ENCODE measurements around the gene SPAG9.

SPAG9 gene

DNA sequence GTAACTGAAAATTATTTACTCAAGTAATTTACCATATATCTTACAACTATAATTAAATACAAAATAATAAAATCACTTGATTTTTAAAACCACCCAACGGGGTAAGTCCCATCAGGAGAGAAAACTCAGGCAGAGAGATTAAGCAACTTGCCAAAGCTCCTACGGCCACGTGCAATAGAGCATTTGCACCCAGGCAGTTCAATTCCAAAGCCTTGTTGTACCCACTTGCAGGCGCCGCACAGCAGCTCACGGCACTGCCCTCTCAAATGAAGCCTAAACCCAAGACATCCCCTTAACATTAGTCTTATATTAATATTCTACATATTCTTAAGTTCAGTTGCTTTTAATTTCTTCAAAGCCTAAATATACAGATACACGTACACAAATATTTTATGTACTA lies 75.7 kb downstream of the SPAG9 start:
- Histone ChIP-seq H3K4me1 (ENCODE audit: insufficient read depth, poor library complexity, severe bottlenecking) (peaks cover 13% of the 10 kb centered on the region), H3K4me3 (ENCODE audit: severe bottlenecking) (no peak overlapping the region), H3K27ac (ENCODE audit: poor library complexity, severe bottlenecking) (no peak overlapping the region), H3K36me3 (ENCODE audit: low read depth) (peaks cover 31% of the 10 kb centered on the region), H3K9me3 (ENCODE audit: severe bottlenecking) (no peaks in the 10 kb centered on the region), H3K27me3 (ENCODE audit: insufficient read depth, poor library complexity, severe bottlenecking) (no peaks in the 10 kb centered on the region)
- DNase-seq (ENCODE audit: low spot score) = no peak
- no peak for ATAC-seq (ENCODE audit: low read depth)
- TF ChIP-seq, protein P1, sequence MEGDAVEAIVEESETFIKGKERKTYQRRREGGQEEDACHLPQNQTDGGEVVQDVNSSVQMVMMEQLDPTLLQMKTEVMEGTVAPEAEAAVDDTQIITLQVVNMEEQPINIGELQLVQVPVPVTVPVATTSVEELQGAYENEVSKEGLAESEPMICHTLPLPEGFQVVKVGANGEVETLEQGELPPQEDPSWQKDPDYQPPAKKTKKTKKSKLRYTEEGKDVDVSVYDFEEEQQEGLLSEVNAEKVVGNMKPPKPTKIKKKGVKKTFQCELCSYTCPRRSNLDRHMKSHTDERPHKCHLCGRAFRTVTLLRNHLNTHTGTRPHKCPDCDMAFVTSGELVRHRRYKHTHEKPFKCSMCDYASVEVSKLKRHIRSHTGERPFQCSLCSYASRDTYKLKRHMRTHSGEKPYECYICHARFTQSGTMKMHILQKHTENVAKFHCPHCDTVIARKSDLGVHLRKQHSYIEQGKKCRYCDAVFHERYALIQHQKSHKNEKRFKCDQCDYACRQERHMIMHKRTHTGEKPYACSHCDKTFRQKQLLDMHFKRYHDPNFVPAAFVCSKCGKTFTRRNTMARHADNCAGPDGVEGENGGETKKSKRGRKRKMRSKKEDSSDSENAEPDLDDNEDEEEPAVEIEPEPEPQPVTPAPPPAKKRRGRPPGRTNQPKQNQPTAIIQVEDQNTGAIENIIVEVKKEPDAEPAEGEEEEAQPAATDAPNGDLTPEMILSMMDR (IDR thresholded peaks at IDR 0.05; ENCODE audit: poor library complexity, severe bottlenecking) = no peak

GRCh38 chr17:51036084-51036483 lies 84.6 kb downstream of the SPAG9 start:
- H3K9me3 ChIP-seq (ENCODE audit: severe bottlenecking) = no peaks in the 10 kb centered on the region
- no peaks in the 10 kb centered on the region for H3K4me1 ChIP-seq (ENCODE audit: insufficient read depth, poor library complexity, severe bottlenecking)
- ATAC-seq (ENCODE audit: low read depth) = no peak
- DNase-seq (ENCODE audit: low spot score) = no peak
- TF ChIP-seq, protein P1 (IDR thresholded peaks at IDR 0.05; ENCODE audit: poor library complexity, severe bottlenecking) = no peak
- peaks cover 27% of the 10 kb centered on the region for H3K36me3 ChIP-seq (ENCODE audit: low read depth)
- H3K27me3 ChIP-seq (ENCODE audit: insufficient read depth, poor library complexity, severe bottlenecking) = no peaks in the 10 kb centered on the region
- no peak overlapping the region for H3K27ac ChIP-seq (ENCODE audit: poor library complexity, severe bottlenecking)
- no peak overlapping the region for H3K4me3 ChIP-seq (ENCODE audit: severe bottlenecking)

DNA sequence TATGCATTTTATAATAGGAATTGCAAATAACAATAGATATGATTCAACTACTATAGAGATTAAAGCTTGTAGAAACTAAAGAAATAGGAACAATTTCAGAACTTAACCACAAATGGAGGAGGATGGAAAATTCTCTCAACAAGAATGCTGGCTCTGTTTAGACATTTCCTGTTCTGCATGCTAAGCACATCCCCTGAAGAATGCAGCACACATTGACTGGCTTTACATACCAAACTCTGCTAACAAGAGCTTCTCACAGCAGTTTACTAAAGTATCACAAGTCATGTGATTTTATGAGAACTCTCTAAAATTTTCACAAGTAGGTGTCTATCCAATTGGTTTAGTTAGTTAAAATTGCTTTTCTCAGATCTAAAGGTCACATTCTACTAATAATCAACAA lies 85.2 kb downstream of the SPAG9 start:
- TF ChIP-seq, protein P1 (IDR thresholded peaks at IDR 0.05; ENCODE audit: poor library complexity, severe bottlenecking) = no peak
- H3K9me3 ChIP-seq (ENCODE audit: severe bottlenecking) = no peaks in the 10 kb centered on the region
- H3K4me3 ChIP-seq (ENCODE audit: severe bottlenecking) = no peak overlapping the region
- DNase-seq (ENCODE audit: low spot score) = no peak
- H3K36me3 ChIP-seq (ENCODE audit: low read depth) = peaks cover 20% of the 10 kb centered on the region
- H3K4me1 ChIP-seq (ENCODE audit: insufficient read depth, poor library complexity, severe bottlenecking) = no peaks in the 10 kb centered on the region
- no peaks in the 10 kb centered on the region for H3K27me3 ChIP-seq (ENCODE audit: insufficient read depth, poor library complexity, severe bottlenecking)
- H3K27ac ChIP-seq (ENCODE audit: poor library complexity, severe bottlenecking) = no peak overlapping the region
- no peak for ATAC-seq (ENCODE audit: low read depth)

- Histone ChIP-seq H3K4me3 (ENCODE audit: severe bottlenecking) (no peak overlapping the region), H3K27ac (ENCODE audit: poor library complexity, severe bottlenecking) (no peak overlapping the region), H3K4me1 (ENCODE audit: insufficient read depth, poor library complexity, severe bottlenecking) (peaks cover 6% of the 10 kb centered on the region), H3K36me3 (ENCODE audit: low read depth) (peaks cover 19% of the 10 kb centered on the region), H3K27me3 (ENCODE audit: insufficient read depth, poor library complexity, severe bottlenecking) (no peaks in the 10 kb centered on the region), H3K9me3 (ENCODE audit: severe bottlenecking) (no peaks in the 10 kb centered on the region)
- no peak for DNase-seq (ENCODE audit: low spot score)
- TF ChIP-seq, protein P1 (IDR thresholded peaks at IDR 0.05; ENCODE audit: poor library complexity, severe bottlenecking) = no peak
- ATAC-seq (ENCODE audit: low read depth) = no peak
Measured at GRCh38 chr17:51034800-51035199, 85.9 kb downstream of the SPAG9 start.

- H3K27me3 ChIP-seq (ENCODE audit: insufficient read depth, poor library complexity, severe bottlenecking) = no peaks in the 10 kb centered on the region
Measured at GRCh38 chr17:51032850-51033249, 87.8 kb downstream of the SPAG9 start.

More at GRCh38 chr17:51032850-51033249, 87.8 kb downstream of the SPAG9 start:
- Histone ChIP-seq H3K9me3 (ENCODE audit: severe bottlenecking) (no peaks in the 10 kb centered on the region), H3K4me3 (ENCODE audit: severe bottlenecking) (no peak overlapping the region), H3K36me3 (ENCODE audit: low read depth) (peaks cover 12% of the 10 kb centered on the region), H3K4me1 (ENCODE audit: insufficient read depth, poor library complexity, severe bottlenecking) (peaks cover 11% of the 10 kb centered on the region), H3K27ac (ENCODE audit: poor library complexity, severe bottlenecking) (no peak overlapping the region)
- TF ChIP-seq, protein P1 (IDR thresholded peaks at IDR 0.05; ENCODE audit: poor library complexity, severe bottlenecking) = no peak
- no peak for DNase-seq (ENCODE audit: low spot score)
- ATAC-seq (ENCODE audit: low read depth) = no peak
